ENCODE results near the gene UNCX.

DNA sequence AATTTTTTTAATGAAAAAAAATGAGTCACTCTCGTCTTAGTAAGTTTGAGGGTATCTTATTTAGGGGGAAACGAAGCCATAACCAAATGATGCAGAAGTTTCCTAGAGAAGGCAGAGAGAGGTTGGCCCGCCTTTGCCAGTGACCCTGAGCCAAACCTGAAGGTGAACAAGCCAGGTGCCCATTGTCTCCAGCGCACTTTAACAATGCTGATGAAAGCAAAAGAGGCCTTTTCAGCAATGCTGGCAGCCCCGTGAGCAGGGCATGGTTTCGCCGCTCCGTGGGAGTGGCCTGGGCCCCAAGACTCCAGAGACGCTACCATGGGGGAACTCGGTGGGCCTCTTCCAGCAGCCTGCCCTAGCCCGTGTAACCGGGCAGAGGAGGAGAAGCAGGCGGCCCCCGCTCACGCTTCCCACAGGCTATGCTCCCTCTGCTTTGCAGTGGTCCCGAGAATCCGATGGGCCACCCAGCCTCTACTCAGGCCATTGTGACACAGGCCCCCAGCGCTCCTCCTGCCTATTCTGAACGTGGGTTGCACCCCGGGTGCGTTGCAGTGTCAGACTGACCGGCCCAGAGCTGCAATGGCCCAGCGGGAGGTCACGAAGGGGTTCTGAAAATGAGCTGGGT lies 14.0 kb upstream of the UNCX start:
- TF ChIP-seq EZH2phosphoT487 (conservative IDR thresholded peaks at IDR 0.05; ENCODE audit: low read length) = no peak
- TF ChIP-seq, protein P1, sequence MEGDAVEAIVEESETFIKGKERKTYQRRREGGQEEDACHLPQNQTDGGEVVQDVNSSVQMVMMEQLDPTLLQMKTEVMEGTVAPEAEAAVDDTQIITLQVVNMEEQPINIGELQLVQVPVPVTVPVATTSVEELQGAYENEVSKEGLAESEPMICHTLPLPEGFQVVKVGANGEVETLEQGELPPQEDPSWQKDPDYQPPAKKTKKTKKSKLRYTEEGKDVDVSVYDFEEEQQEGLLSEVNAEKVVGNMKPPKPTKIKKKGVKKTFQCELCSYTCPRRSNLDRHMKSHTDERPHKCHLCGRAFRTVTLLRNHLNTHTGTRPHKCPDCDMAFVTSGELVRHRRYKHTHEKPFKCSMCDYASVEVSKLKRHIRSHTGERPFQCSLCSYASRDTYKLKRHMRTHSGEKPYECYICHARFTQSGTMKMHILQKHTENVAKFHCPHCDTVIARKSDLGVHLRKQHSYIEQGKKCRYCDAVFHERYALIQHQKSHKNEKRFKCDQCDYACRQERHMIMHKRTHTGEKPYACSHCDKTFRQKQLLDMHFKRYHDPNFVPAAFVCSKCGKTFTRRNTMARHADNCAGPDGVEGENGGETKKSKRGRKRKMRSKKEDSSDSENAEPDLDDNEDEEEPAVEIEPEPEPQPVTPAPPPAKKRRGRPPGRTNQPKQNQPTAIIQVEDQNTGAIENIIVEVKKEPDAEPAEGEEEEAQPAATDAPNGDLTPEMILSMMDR (IDR thresholded peaks at IDR 0.05; ENCODE audit: insufficient read depth, low read length, poor library complexity, severe bottlenecking) = no peak
